Ishikawa (cell line): ENCODE measurements around the gene ELMO1.

Experiments
- CEBPB ChIP-seq: IDR thresholded peaks from 2 replicates; pipeline ENCODE4 v1.6.1; 2012
- EGR1 ChIP-seq: IDR thresholded peaks from 2 replicates; pipeline ENCODE4 v1.6.1; 2012
- EP300 ChIP-seq: IDR thresholded peaks from 2 replicates; pipeline ENCODE4 v1.6.1; 2012; ENCODE audit warnings: borderline replicate concordance
- FOXM1 ChIP-seq: IDR thresholded peaks from 2 replicates; pipeline ENCODE4 v1.6.1; 2012; ENCODE audit warnings: low read depth, borderline replicate concordance
- NFIC ChIP-seq: IDR thresholded peaks from 2 replicates; pipeline ENCODE4 v1.6.1; 2012
- RAD21 ChIP-seq: IDR thresholded peaks from 2 replicates; pipeline ENCODE4 v1.6.1; 2012; ENCODE audit warnings: low read depth
- TAF1 ChIP-seq: IDR thresholded peaks from 2 replicates; pipeline ENCODE4 v1.6.1; 2012; ENCODE audit warnings: low read depth, mild to moderate bottlenecking
- TCF12 ChIP-seq: IDR thresholded peaks from 2 replicates; pipeline ENCODE4 v1.6.1; 2012; ENCODE audit warnings: low read depth

DNA sequence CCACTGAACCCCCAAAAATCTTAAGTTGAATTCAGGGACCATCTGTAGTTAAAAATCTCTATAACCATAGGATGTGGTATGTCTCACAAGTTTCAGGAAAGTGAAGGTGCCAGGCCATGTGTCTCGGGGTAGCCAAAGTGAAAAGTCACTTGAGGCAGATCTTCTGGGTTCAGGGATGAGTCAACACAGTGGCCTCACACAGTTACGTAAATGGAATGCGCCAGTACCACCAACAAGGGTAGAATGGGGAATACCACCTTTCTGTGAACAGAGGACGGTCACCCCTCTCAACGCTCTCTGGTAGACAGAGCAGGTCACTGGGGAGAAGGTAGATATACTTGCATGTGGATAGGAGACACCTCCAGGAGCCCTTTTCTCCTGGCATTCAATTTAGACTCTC, 71.4 kb downstream of the ELMO1 start:
- TF ChIP-seq TAF1: no peak
- TF ChIP-seq CEBPB: no peak
- no peak for TF ChIP-seq FOXM1
- no peak for TF ChIP-seq EP300
- no peak for TF ChIP-seq RAD21
- no peak for TF ChIP-seq TCF12
- no peak for TF ChIP-seq NFIC
- TF ChIP-seq EGR1: no peak
